Fibroblast of skin of abdomen (primary cell): Measurements from ENCODE around the gene PLCZ1. TPM values are rescaled to one million over a fixed set of nuclear protein-coding genes. Genes with fewer than 3 reads are reported as not detected.
"Not testable (repeated sequence)": the region's sequence is repeated elsewhere in the genome, so short reads cannot be mapped to it uniquely, and the experiment has no call there.

ENCODE experiments used
- DNase-seq: peaks from one replicate; pipeline ENCODE4 v3.0.0-alpha.2; 2013
- polyA plus RNA-seq, 2 experiments: library from polyadenylated mRNA; unstranded; fragments of 120-200 nt; gene quantifications; one replicate each; pipeline ENCODE4 v1.2.1, GENCODE V29; 2013; ENCODE audit not compliant: insufficient read length in 2 of 2

Gene PLCZ1
- not detected for polyA plus RNA-seq (2013, experiment 1 of 2; ENCODE audit: insufficient read length)
- polyA plus RNA-seq (2013, experiment 2 of 2; ENCODE audit: insufficient read length) = not detected

GRCh38 chr12:18737819-18738218 lies at the start of gene PLCZ1, which contains the start of gene CAPZA3:
Gene PLCZ1 (minus strand): TSS chr12:18738012. CDS start chr12:18737371, 641 bp downstream.
Gene CAPZA3 (plus strand): TSS chr12:18738119. CDS start chr12:18738269, 150 bp downstream.
- DNase-seq = no peak

- DNase-seq = not testable (repeated sequence)
These were observed 47.7 kb upstream of the PLCZ1 start for GRCh38 chr12:18785465-18785864.

- DNase-seq = no peak
These were observed 45.0 kb upstream of the PLCZ1 start for GRCh38 chr12:18782827-18783226.

- DNase-seq = not testable (repeated sequence)
These were observed 28.7 kb upstream of the PLCZ1 start for GRCh38 chr12:18766479-18766878.

- no peak for DNase-seq
These were observed 17.5 kb upstream of the PLCZ1 start for GRCh38 chr12:18755341-18755740.

GRCh38 chr12:18754124-18754707 lies 16.4 kb upstream of the PLCZ1 start:
- DNase-seq = no peak

- DNase-seq = no peak
These were observed 15.8 kb upstream of the PLCZ1 start for GRCh38 chr12:18753481-18754123.

- DNase-seq = no peak
These were observed 15.1 kb upstream of the PLCZ1 start for GRCh38 chr12:18752947-18753346.

- peak; percentile 95 for DNase-seq
These were observed 14.6 kb upstream of the PLCZ1 start for GRCh38 chr12:18752280-18752920.

- no peak for DNase-seq
These were observed 14.1 kb upstream of the PLCZ1 start for GRCh38 chr12:18751866-18752265.

GRCh38 chr12:18750085-18750484 lies 12.3 kb upstream of the PLCZ1 start:
- peak; percentile 33 for DNase-seq

- peak; percentile 68 for DNase-seq
These were observed 11.7 kb upstream of the PLCZ1 start for GRCh38 chr12:18749386-18749957.

- DNase-seq = peak; percentile 91
These were observed 10.1 kb upstream of the PLCZ1 start for GRCh38 chr12:18747895-18748294.

- no peak for DNase-seq
These were observed 6.7 kb downstream of the PLCZ1 start for GRCh38 chr12:18731156-18731555.

GRCh38 chr12:18723752-18724151 lies 14.1 kb downstream of the PLCZ1 start:
- DNase-seq = peak; percentile 78

- no peak for DNase-seq
These were observed 16.4 kb downstream of the PLCZ1 start for GRCh38 chr12:18721452-18721851.

GRCh38 chr12:18720690-18721089 lies 17.1 kb downstream of the PLCZ1 start:
- DNase-seq = no peak

GRCh38 chr12:18719922-18720510 lies 17.8 kb downstream of the PLCZ1 start:
- DNase-seq = peak; percentile 21

GRCh38 chr12:18718462-18718861 lies 19.4 kb downstream of the PLCZ1 start:
- DNase-seq = no peak

- no peak for DNase-seq
These were observed 21.6 kb downstream of the PLCZ1 start for GRCh38 chr12:18716236-18716635.

- DNase-seq = peak; percentile 12
These were observed 31.0 kb downstream of the PLCZ1 start for GRCh38 chr12:18706798-18707197.

- DNase-seq = no peak
These were observed 33.9 kb downstream of the PLCZ1 start for GRCh38 chr12:18703911-18704310.

- DNase-seq = no peak
These were observed 34.5 kb downstream of the PLCZ1 start for GRCh38 chr12:18703321-18703720.
